Glomerular endothelial cell (primary cell): ENCODE measurements around the gene SPRR1B. TPM values are rescaled to one million over a fixed set of nuclear protein-coding genes. Genes with fewer than 3 reads are reported as not detected.
"Not testable (repeated sequence)": the region's sequence is repeated elsewhere in the genome, so short reads cannot be mapped to it uniquely, and the experiment has no call there.

Experiments
- DNase-seq: peaks from one replicate; pipeline ENCODE4 v3.0.0-alpha.2; 2011; ENCODE audit warnings: low read depth, low spot score; ENCODE audit errors: extremely low read depth
- total RNA-seq: library from RNA; depleted of rRNA; stranded (reverse); fragments of >200 nt; gene quantifications from 2 replicates; pipeline ENCODE4 v1.2.3, GENCODE V29; 2015

SPRR1B gene, protein sequence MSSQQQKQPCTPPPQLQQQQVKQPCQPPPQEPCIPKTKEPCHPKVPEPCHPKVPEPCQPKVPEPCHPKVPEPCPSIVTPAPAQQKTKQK
- not detected in 2 replicates for total RNA-seq

DNA sequence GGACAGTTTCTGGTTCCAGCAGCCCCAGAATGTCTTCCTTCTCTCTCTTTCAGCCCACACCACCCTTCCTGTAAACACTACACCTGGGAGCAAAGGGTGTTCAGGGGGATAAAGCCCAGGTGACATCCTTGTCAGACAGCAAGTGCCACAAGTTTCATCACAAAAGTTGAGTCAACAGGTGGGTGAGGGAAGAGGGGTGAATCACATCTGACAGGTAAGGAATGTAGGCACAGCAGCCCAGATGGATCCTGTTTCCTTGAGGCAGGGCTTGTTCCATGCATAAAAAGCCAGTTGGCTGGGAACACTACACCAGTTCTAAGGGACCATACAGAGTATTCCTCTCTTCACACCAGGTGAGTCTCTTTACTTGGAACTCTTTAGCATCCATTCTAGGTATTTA is at the start of gene SPRR1B:
Gene SPRR1B, plus strand, starts transcription at position 309 of the 400 bp plus-strand sequence. CDS start 1,143 bp downstream, outside the sequence.
- DNase-seq = no peak

DNA sequence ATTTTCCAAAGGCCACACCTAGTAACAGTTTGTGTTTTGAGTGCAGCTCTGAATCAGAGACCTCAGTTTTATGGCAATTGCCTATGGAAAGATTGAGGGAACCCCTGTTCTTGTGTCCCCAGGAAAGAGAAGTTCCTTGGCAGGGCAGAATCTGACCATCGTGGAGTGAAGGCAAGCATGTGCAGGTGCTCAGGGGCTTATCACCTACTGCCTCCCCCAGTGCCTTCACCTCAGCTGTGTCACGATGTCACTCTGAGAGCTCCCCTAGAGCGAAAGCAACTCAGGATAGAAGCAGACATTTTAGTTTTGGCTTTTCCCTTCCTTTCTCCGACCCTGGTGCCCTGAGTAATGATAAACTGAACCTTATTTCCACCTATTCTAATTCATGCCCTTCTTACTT is 48.9 kb upstream of the SPRR1B start:
- DNase-seq = no peak

DNA sequence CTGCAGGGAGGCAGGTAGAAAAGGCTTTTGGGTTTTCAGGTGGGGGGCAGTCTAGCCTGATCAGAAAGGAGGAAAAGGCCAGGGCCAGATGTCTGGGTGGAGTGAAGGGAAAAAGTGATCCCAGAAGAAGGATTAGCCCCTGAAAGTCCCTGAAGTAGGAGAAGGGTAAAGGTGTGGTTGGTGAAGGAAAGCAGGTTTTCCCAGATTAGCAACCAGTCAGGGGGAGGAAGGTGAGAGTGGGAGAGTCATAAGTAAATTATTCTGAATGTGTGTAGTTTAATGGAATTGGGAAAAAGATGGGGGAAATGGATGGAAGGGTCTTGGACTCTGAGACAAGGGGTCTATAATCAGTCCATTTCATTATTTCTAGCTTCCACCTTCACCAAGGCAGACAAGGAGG is 47.8 kb upstream of the SPRR1B start:
- DNase-seq = no peak

DNA sequence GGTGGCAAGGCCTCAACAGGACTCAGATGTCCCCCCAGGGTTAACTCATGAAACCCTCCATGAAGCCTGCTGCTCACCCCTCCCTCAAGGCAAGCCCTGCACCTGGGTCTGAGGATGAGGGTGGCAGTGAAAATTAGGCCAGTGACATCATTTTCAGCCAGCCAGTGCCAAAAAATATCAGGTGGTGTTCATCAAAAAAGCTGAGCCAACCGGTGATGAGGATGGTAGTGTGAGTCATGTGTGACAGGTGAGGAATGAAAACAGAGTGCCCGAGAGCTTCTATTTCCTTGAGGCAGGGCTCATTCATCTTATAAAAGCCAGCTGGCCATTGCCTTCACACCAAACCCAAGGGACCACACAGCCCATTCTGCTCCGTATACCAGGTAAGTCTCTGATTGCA is 47.3 kb upstream of the SPRR1B start, which contains the start of gene SPRR1A:
Gene SPRR1A, plus strand, starts transcription at position 339 of the 400 bp plus-strand sequence. CDS start 1,150 bp downstream, outside the sequence.
- no peak for DNase-seq

DNA sequence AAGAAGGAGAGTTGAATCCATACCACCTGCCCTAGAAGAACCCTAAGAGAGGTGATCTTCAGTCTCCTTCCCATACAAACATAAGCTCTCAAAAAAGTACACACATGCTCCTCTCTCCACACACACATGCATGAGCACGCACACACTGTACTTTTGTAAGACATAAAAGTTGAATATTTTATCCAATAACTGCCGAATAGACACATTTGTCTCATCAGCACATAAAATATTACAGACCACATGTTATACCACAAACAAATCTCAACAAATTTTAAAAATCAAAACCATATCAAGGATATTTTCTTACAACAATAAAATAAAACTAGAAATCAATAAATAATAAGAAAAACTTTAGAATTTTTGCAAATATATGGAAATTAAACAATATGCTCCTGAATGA is 44.4 kb upstream of the SPRR1B start:
- DNase-seq = no peak

DNA sequence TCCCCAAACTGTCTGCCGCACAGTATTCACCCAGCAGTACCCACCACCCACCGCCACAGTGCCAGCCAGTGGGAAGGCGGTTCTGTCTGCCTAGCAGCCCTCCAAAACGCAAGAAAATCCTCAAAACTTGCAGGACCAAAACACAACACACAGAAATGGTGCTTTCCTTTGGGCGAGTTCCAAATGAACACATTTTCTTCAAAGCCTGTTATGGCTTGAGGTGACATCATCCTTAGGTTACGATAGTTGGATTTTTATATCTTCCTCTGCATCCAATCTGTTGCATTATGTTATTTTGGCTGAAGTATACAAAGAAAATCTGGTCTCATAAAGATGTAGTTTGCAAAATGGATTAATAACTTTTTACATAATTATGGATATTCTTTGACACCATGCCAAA is 37.8 kb upstream of the SPRR1B start:
- DNase-seq = no peak

DNA sequence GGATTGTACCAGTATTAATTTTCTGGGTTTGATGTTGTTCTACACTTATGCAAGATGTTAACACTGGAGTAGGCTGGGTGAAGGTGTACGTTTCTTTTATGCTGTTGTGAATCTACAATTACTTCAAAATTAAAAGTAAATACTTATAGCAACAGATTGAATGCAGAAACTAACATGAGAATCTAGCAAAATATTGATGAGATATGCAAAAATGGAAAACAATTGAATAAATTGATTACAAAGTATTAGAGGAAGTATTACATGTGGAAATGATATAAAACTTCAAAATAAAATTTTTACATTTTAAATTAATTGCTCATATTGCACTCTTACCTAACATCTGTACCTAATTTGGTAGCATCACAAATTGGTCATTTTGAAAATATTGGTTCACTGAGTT is 35.2 kb upstream of the SPRR1B start:
- DNase-seq = no peak

DNA sequence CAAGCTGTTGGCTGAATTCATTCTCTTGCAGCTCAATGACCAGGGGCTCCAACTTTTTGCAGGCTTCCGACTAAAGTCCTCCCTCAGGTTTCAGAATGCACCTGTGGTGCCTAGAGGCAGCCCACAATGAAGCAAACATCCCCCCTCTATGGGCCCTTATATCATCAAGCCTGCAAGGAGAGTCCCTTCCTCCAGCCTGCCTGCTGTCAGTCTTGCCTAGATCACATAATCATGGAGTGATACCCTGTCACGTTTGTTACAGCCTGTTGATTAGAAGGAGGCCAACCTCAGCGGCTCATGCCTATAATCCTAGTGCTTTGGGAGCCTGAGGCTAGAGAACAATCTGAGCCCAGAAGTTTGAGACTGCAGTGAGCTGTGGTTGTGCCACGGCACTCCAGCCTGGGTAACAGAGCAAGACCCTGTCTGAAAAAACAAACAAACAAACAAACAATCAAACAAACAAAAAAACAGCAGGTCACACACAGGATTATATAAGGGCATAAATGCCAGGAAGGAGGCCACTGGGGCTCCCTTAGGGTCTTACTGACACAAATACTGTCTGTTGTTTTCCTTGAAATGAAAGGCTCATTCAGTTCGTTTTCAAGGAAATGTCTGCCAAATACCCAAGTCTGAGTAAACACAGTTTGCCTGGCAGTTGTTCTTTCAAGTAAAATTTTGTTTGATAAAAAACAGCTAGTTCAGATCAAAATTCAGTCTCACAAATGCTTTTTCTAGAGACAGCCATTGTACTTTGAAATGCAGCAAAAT is 34.2 kb upstream of the SPRR1B start:
- no peak for DNase-seq

DNA sequence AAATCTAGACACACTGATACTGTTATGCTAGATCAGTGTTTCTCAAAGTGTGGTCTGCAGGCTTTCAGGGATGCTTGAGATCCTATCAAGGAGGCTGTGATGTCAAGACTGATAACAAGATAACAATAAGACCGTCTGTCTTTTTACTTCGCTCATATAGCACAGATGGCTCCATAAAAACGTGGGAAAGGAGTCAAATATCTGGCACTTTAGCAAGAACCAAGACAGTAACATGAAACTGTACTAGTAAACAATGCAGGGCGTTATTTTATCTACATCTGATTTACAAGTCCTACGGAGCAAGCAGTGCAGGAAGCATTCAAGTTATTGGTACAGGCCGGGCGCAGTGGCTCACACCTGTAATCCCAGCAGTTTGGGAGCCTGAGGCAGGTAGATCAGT is 33.1 kb upstream of the SPRR1B start:
- no peak for DNase-seq

DNA sequence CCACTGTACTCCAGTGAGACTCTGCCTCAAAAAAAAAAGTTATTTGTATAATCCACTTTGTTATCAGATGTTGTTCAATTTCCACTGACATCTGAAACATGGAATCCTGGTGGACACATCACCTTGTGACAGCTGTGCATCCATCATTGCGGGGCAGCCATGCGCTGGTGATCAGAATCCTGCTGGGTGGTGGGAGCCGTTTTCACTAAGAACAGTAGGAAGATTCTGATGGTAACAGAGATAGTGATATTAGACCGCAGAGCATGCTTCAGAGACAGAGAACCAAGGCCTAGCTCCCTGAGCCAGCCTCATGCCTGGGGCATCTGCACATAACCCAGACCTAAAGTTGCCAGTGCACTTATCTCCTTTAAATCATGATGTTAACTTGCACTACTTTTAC is 32.5 kb upstream of the SPRR1B start:
- DNase-seq = no peak

DNA sequence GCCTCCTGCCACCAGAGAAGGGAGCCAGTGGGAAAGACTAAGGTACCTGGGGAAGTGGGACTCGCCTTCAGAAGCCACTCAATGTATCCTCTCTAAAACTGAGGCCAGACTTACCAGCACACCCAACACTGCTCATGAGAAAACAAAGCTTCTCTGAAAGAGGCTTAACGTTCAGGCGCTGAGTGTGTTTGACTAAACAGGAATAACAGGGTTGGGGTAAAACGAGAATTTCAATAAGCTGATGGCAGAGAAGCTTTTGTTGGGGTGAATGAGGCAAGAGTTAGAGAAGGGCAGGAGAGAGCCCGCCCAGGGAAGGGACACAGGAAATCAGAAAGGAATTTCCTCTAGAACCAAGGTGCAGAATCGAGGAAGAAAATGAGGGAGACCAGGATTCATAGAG is 31.2 kb upstream of the SPRR1B start:
- no peak for DNase-seq

DNA sequence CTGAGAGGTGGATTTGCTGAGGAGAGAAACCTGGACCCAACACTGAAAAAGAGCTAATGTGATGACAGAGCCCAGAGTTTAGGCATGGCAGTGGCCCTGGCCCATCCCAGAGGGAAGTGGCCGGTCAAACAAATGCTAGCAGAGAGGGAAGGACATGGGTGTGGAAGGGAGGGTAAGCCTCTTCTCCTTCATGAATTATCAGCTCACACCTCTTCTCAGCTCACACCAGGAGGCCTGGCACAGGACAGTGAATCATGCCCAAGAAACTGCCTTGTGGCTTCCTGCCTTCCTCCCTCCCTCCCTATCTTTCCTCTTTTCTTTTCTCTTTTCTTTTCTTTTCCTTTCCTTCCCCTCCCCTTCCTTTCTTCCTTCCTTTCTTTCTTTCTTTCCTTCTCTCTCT is 30.7 kb upstream of the SPRR1B start:
- no peak for DNase-seq

DNA sequence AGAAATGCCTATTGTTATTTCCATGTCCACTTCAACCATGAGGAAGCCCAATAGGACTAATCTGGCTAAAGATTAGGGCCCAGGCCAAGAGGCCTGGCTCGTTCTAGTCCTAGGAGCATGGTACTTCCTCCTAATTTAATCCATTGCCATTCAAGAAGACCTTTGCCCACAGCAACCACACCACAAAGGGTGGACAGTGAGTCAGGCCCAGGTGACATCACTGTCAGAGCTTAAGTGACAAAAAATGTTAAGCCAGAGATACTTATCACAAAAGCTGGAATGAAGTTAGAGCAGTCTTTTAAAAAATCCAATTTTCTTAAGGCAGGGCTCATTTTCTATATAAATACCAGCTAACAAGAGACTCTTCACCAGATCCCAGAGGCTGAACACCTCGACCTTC is 29.6 kb upstream of the SPRR1B start, which contains the start of gene SPRR3:
Gene SPRR3, plus strand, starts transcription at position 368 of the 400 bp plus-strand sequence. CDS start 1,272 bp downstream, outside the sequence.
- no peak for DNase-seq

DNA sequence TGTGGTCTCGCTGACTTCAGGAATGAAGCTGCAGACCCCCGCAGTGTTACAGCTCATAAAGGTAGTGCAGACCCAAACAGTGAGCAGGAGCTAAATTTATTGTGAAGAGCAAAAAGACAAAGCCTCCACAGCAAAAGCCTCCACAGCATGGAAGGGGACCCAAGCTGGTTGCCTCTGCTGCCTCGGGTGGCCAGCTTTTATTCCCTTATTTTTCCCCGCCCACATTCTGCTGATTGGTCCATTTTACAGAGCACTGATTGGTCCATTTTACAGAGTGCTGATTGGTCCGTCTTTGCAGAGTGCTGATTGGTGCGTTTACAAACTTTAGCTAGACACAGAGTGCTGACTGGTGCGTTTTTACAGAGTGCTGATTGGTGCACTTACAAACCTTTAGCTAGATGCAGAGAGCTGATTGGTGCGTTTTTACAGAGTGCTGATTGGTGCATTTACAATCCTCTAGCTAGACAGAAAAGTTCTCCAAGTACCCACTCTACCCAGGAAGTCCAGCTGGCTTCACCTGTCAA is 19.7 kb upstream of the SPRR1B start:
- DNase-seq = not testable (repeated sequence)

DNA sequence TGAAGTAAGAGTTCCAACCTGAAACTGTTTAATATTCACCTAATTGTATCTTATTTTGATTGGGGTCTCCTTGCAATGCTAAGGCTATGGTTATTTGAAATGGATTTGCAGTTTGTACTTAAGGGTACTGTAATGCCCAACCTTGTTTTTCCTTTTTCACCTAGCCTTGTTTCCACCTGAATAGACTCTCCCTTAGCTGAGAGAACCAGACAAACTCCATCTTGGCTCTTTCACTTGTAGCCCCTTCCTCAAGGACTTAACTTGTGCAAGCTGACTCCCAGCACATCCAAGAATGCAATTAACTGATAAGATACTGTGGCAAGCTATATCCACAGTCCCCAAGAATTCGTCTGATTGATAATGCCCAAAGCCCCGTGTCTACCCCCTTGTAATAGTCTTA is 9.2 kb upstream of the SPRR1B start:
- not testable (repeated sequence) for DNase-seq

DNA sequence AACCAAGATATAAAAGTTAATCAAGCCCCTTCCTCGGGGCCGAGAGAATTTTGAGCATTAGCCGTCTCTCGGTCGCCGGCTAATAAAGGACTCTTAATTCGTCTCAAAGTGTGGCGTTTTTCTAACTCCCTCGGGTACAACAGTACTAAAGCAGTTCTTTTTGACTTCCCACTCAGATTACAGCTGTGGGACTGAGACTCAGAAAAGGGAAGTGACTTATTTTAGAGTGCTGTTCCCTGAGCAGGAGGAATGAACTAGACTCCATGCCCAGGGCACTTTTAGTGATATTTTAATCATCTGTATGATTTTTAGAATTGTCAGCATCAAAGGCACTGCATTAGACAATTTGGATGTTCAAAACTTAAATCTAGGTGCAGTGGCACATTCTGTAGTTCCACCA is 8.7 kb upstream of the SPRR1B start:
- not testable (repeated sequence) for DNase-seq

DNA sequence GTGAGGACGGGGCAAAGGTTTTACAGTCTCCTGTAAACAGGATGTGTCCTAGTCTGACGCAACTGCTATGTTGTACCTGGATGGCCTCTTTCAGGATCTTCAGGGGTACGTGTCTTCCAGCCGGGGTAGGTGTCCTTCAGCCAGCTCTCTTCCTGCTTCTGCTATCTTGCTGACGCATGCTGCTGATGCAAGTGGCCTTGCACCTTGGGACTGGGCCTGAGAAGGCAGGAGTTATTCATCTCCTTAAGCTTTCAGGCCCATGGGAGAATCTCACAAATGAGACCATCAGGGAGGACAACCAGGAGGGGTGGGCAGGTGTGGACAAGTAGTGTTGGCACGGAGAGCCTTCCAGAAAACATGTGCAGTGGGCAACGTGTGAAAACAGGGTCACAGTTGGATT is 7.9 kb upstream of the SPRR1B start:
- DNase-seq = no peak

DNA sequence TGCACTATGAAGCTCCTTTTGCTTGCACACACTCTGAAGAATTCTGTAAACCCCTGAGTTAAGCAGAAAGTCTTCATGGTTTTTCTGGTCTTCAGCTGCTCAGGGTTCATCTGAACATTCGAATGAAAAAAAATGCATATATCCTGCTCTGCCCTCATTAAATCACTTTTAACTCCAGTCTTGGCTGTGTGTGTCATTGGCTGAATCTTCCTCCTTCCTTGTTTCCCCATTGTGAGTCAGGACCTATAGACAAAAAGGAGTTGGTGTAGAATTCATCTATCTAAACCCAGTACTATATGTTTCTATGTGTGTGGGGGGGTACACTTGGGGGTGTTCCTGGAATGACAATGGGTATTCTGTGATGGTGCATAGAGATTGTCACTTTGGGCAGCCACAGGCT is 6.6 kb upstream of the SPRR1B start:
- DNase-seq = no peak

DNA sequence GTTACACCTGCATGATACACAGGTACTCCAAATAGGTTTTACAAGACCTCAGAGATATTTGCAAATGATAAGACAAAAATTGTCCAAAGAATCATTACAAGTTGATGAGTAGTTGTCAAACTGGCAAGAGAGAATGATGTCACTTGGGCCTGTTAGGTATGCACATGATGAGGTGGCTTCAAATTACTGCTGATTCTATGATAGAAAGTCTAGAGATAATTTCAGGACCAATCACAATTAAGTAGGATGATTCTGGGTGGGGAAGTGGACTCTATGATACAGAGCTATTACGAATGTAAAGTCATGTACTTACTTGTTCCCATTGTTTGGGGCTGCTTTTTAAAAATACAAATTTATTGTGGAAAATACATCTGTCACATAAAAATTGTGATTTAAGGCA is 5.2 kb upstream of the SPRR1B start:
- DNase-seq = no peak

DNA sequence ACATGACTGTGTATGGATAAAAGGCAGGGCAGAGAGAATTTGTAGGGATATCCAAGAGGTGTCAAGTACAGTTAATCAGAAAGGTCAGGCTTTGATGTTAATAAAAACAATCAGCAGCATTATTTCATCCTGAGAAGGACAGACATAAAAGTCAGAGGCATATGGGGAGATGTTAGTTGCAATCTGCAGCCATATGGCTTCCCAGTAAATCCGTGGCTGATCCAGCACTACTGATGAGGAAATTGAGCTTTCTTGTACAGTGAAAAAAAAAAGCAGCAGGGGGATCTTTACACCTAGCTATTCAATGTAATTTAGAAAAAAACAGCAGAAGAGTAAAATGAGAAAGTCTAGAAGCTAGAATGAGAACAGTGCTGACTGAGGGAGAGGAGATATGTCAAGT is 2.2 kb upstream of the SPRR1B start:
- no peak for DNase-seq

DNA sequence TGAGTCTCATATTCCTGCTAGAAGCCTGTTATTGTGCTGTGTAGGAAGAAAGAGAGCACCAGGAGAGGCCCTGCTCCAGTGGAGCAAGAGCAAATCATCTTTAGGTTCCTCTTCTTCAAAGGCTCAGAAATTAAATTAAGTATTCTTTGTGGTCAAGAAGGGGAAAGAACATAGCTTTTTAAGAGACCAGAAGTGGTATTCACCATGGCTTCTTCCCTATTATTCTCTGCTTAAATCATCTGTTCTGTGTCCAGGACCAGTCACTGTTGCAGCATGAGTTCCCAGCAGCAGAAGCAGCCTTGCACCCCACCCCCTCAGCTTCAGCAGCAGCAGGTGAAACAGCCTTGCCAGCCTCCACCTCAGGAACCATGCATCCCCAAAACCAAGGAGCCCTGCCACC is 1.1 kb downstream of the SPRR1B start:
- no peak for DNase-seq

DNA sequence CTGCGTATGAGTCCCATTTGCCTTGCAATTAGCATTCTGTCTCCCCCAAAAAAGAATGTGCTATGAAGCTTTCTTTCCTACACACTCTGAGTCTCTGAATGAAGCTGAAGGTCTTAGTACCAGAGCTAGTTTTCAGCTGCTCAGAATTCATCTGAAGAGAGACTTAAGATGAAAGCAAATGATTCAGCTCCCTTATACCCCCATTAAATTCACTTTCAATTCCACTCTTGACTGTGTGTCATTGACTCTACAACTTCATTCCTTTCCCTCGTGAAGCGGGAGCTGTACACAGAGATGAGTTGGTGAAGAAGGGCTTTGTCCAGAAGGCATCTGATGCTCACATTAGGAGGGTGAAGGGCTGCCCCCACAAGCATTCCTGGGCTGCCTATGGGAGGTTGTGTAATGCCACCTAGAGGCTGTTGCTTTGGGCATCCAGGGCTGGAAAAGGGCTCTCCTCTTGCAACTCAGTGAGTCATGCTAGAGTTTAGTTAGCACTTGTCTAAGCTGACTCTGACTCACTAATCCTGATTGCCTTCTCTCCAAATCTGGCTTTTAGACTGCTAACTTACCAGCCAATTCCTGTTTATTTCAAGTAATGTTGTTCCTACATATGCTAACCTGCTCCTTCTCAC is 1.8 kb downstream of the SPRR1B start:
- no peak for DNase-seq
